WERI-Rb-1 (cell line): ENCODE data around the gene ZSWIM6.

ENCODE experiments used
- DNase-seq: peaks from one replicate; pipeline ENCODE4 v3.0.0-alpha.2; 2020
- H3K27ac ChIP-seq: fragments of 250-450 bp; sonication (Bioruptor Pico); 2 replicates; pipeline ENCODE4 v1.5.1; 2020; ENCODE audit warnings: mild to moderate bottlenecking, moderate library complexity
- H3K27me3 ChIP-seq: fragments of 250-450 bp; sonication (Bioruptor Pico); 2 replicates; pipeline ENCODE4 v1.5.1; 2021; ENCODE audit warnings: mild to moderate bottlenecking, low read depth, moderate library complexity; ENCODE audit not compliant: insufficient read depth, severe bottlenecking
- H3K36me3 ChIP-seq: fragments of 250-450 bp; sonication (Bioruptor Pico); 2 replicates; pipeline ENCODE4 v1.5.1; 2020; ENCODE audit warnings: mild to moderate bottlenecking, moderate library complexity
- H3K4me3 ChIP-seq: 2 replicates; pipeline ENCODE4 v1.5.1; 2011; ENCODE audit warnings: low read depth, mild to moderate bottlenecking, control low read depth, low read length
- H3K9me3 ChIP-seq: fragments of 250-450 bp; sonication (Bioruptor Pico); 2 replicates; pipeline ENCODE4 v1.5.1; 2021; ENCODE audit warnings: mild to moderate bottlenecking, moderate library complexity; ENCODE audit not compliant: severe bottlenecking
- CTCF ChIP-seq: IDR thresholded peaks from 2 replicates; pipeline ENCODE4 v1.5.1; 2011; ENCODE audit warnings: low read depth, mild to moderate bottlenecking, control low read depth, inconsistent platforms, low read length

ZSWIM6 gene

GRCh38 chr5:61423487-61424145 is 91.6 kb downstream of the ZSWIM6 start:
- DNase-seq, result no peak
- no peaks in the 10 kb centered on the region for H3K9me3 ChIP-seq
- no peaks in the 10 kb centered on the region for H3K36me3 ChIP-seq
- no peak overlapping the region for H3K27ac ChIP-seq
- H3K27me3 ChIP-seq, result no peaks in the 10 kb centered on the region
- H3K4me3 ChIP-seq, result no peak overlapping the region
- TF ChIP-seq CTCF, result no peak

GRCh38 chr5:61425918-61426317 is 93.9 kb downstream of the ZSWIM6 start:
- DNase-seq, result no peak
- Histone ChIP-seq H3K36me3 (no peaks in the 10 kb centered on the region), H3K27ac (no peak overlapping the region), H3K9me3 (no peaks in the 10 kb centered on the region), H3K4me3 (no peak overlapping the region), H3K27me3 (no peaks in the 10 kb centered on the region)
- TF ChIP-seq CTCF, result no peak

- DNase-seq, result no peak
- no peak overlapping the region for H3K27ac ChIP-seq
- H3K4me3 ChIP-seq, result no peak overlapping the region
- H3K27me3 ChIP-seq, result no peaks in the 10 kb centered on the region
- H3K36me3 ChIP-seq, result no peaks in the 10 kb centered on the region
- no peak for TF ChIP-seq CTCF
- no peaks in the 10 kb centered on the region for H3K9me3 ChIP-seq
These were observed 97.8 kb downstream of the ZSWIM6 start for GRCh38 chr5:61429906-61430305.

GRCh38 chr5:61431923-61432620 is 100.0 kb downstream of the ZSWIM6 start:
- no peaks in the 10 kb centered on the region for H3K27me3 ChIP-seq
- no peak for DNase-seq
- no peak for TF ChIP-seq CTCF
- H3K36me3 ChIP-seq, result no peaks in the 10 kb centered on the region
- no peaks in the 10 kb centered on the region for H3K9me3 ChIP-seq
- no peak overlapping the region for H3K27ac ChIP-seq
- H3K4me3 ChIP-seq, result no peak overlapping the region

- no peak for TF ChIP-seq CTCF
- DNase-seq, result no peak
- no peaks in the 10 kb centered on the region for H3K9me3 ChIP-seq
- H3K27me3 ChIP-seq, result no peaks in the 10 kb centered on the region
- H3K36me3 ChIP-seq, result no peaks in the 10 kb centered on the region
- no peak overlapping the region for H3K4me3 ChIP-seq
- no peak overlapping the region for H3K27ac ChIP-seq
These were observed 103.3 kb downstream of the ZSWIM6 start for GRCh38 chr5:61435368-61435767.
